PC-9 (cell line): ENCODE results near the gene MLIP.

Experiments used
- EZH2 ChIP-seq: fragments of 200-600 bp; sonication (generic); IDR thresholded peaks from 2 replicates; pipeline ENCODE4 v1.8.0; 2017; ENCODE audit warnings: antibody characterized with exemption, low read depth
- TF ChIP-seq, protein P1 (sequence below): fragments of 200-600 bp; sonication (generic); conservative IDR thresholded peaks from 2 replicates; pipeline ENCODE4 v1.6.1; 2017; ENCODE audit warnings: mixed run types, antibody characterized with exemption, mild to moderate bottlenecking, moderate library complexity

GRCh38 chr6:54140811-54141210 lies 29.6 kb downstream of the MLIP start:
- TF ChIP-seq, protein P1, sequence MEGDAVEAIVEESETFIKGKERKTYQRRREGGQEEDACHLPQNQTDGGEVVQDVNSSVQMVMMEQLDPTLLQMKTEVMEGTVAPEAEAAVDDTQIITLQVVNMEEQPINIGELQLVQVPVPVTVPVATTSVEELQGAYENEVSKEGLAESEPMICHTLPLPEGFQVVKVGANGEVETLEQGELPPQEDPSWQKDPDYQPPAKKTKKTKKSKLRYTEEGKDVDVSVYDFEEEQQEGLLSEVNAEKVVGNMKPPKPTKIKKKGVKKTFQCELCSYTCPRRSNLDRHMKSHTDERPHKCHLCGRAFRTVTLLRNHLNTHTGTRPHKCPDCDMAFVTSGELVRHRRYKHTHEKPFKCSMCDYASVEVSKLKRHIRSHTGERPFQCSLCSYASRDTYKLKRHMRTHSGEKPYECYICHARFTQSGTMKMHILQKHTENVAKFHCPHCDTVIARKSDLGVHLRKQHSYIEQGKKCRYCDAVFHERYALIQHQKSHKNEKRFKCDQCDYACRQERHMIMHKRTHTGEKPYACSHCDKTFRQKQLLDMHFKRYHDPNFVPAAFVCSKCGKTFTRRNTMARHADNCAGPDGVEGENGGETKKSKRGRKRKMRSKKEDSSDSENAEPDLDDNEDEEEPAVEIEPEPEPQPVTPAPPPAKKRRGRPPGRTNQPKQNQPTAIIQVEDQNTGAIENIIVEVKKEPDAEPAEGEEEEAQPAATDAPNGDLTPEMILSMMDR: no peak
- TF ChIP-seq EZH2: no peak
